GM12892 (cell line): ENCODE measurements around the gene LYG1.
"Not testable (repeated sequence)": the region's sequence is repeated elsewhere in the genome, so short reads cannot be mapped to it uniquely, and the experiment has no call there.

Experiments used
- DNase-seq: peaks from one replicate; pipeline ENCODE4 v3.0.0; 2011; ENCODE audit not compliant: insufficient read length
- FAIRE-seq: peaks from 2 replicates; lab custom pipeline; 2011; peaks lifted over from hg19 to GRCh38; lab: Jason Lieb, UNC
- POLR2A ChIP-seq: IDR thresholded peaks from 2 replicates; pipeline ENCODE4 v1.6.1; 2011; ENCODE audit warnings: low read depth, low read length, control low read depth
- POLR2AphosphoS5 ChIP-seq: IDR thresholded peaks from 2 replicates; pipeline ENCODE4 v1.6.1; 2011; ENCODE audit warnings: low read depth, low read length, control low read depth
- TAF1 ChIP-seq: IDR thresholded peaks from 2 replicates; pipeline ENCODE4 v1.6.1; 2011; ENCODE audit warnings: low read depth, mild to moderate bottlenecking, control low read depth, low read length, borderline replicate concordance

LYG1 gene

GRCh38 chr2:99325384-99325783 lies 24.4 kb upstream of the LYG1 start:
- TF ChIP-seq POLR2AphosphoS5, result no peak
- TF ChIP-seq TAF1, result no peak
- no peak for TF ChIP-seq POLR2A
- DNase-seq (no peak), FAIRE-seq (no peak)

- not testable (repeated sequence) for FAIRE-seq, DNase-seq
Measured at GRCh38 chr2:99317873-99318200, 16.8 kb upstream of the LYG1 start.

GRCh38 chr2:99317161-99317872 lies 16.3 kb upstream of the LYG1 start:
- TF ChIP-seq POLR2AphosphoS5 (no peak), TAF1 (no peak), POLR2A (no peak)
- DNase-seq (no peak), FAIRE-seq (no peak)

- no peak for DNase-seq
- no peak for TF ChIP-seq POLR2AphosphoS5
- TF ChIP-seq TAF1, result no peak
- no peak for TF ChIP-seq POLR2A
- no peak for FAIRE-seq
Measured at GRCh38 chr2:99299580-99299979, 1.4 kb downstream of the LYG1 start.

GRCh38 chr2:99297994-99298393 lies 3.0 kb downstream of the LYG1 start:
- TF ChIP-seq POLR2A (no peak), POLR2AphosphoS5 (no peak), TAF1 (no peak)
- no peak for DNase-seq

GRCh38 chr2:99285526-99285925 lies 15.5 kb downstream of the LYG1 start:
- DNase-seq (no peak), FAIRE-seq (no peak)
- TF ChIP-seq POLR2AphosphoS5 (no peak), POLR2A (no peak), TAF1 (no peak)

More at GRCh38 chr2:99297994-99298393, 3.0 kb downstream of the LYG1 start:
- FAIRE-seq, result no peak

GRCh38 chr2:99279969-99280695 lies 20.9 kb downstream of the LYG1 start:
- TF ChIP-seq POLR2A, result no peak
- TF ChIP-seq TAF1, result no peak
- no peak for TF ChIP-seq POLR2AphosphoS5
- DNase-seq (no peak), FAIRE-seq (no peak)

GRCh38 chr2:99278793-99279291 lies 22.2 kb downstream of the LYG1 start:
- no peak for DNase-seq
- TF ChIP-seq POLR2A (no peak), TAF1 (no peak), POLR2AphosphoS5 (no peak)
- FAIRE-seq, result no peak

- not testable (repeated sequence) for DNase-seq, FAIRE-seq
Measured at GRCh38 chr2:99278195-99278765, 22.7 kb downstream of the LYG1 start.

GRCh38 chr2:99275882-99276281 lies 25.1 kb downstream of the LYG1 start:
- FAIRE-seq, result no peak

GRCh38 chr2:99261242-99261641 lies 39.8 kb downstream of the LYG1 start:
- TF ChIP-seq POLR2AphosphoS5 (no peak), TAF1 (no peak), POLR2A (no peak)
- DNase-seq (no peak), FAIRE-seq (no peak)

More at GRCh38 chr2:99275882-99276281, 25.1 kb downstream of the LYG1 start:
- DNase-seq, result no peak
- no peak for TF ChIP-seq TAF1
- TF ChIP-seq POLR2AphosphoS5, result no peak
- TF ChIP-seq POLR2A, result no peak

- TF ChIP-seq POLR2A (no peak), TAF1 (no peak), POLR2AphosphoS5 (no peak)
- FAIRE-seq (no peak), DNase-seq (no peak)
Measured at GRCh38 chr2:99260184-99260583, 40.8 kb downstream of the LYG1 start.

GRCh38 chr2:99259465-99259864 lies 41.5 kb downstream of the LYG1 start:
- no peak for TF ChIP-seq TAF1
- no peak for FAIRE-seq
- DNase-seq, result no peak

- DNase-seq, result no peak
- no peak for FAIRE-seq
Measured at GRCh38 chr2:99256677-99257076, 44.3 kb downstream of the LYG1 start.

More at GRCh38 chr2:99256677-99257076, 44.3 kb downstream of the LYG1 start:
- TF ChIP-seq TAF1 (no peak), POLR2AphosphoS5 (no peak), POLR2A (no peak)
